Caco-2 (cell line): Measurements from ENCODE around the gene LYSMD2. TPM values are rescaled to one million over a fixed set of nuclear protein-coding genes. Genes with fewer than 3 reads are reported as not detected.

Experiments used
- BruUV-seq: library from RNA; stranded (reverse); fragments of 400-500 nt; replicated peaks from 2 replicates; lab custom pipeline; 2021; lab: Mats Ljungman, UMichigan
- CTCF ChIA-PET: fragments of 300-600 bp; sonication (Branson Sonifier 250); formaldehyde crosslinking; loops from one replicate; lab custom pipeline; 2022; ENCODE audit warnings: antibody characterized with exemption; lab: Charles Lee
- POLR2A ChIA-PET: fragments of 300-600 bp; sonication (Branson Sonifier 250); formaldehyde crosslinking; loops from one replicate; lab custom pipeline; 2022; ENCODE audit warnings: antibody characterized with exemption; lab: Charles Lee
- DNase-seq, 2 experiments: peaks; one replicate each; pipeline versions ENCODE4 v3.0.0 to v3.0.0-alpha.2; 2020 to 2022
- H3K27me3 ChIP-seq: replicated peaks from 2 replicates; pipeline ENCODE4 v1.6.0; 2011; ENCODE audit warnings: low read length; ENCODE audit not compliant: control insufficient read depth, insufficient read depth
- H3K36me3 ChIP-seq: 2 replicates; pipeline ENCODE4 v1.5.1; 2011; ENCODE audit warnings: low read length; ENCODE audit not compliant: control insufficient read depth, insufficient read depth
- H3K4me1 ChIP-seq: fragments of 250-450 bp; sonication (Bioruptor Pico); 2 replicates; pipeline ENCODE4 v1.5.1; 2020; ENCODE audit warnings: mild to moderate bottlenecking
- H3K4me3 ChIP-seq: 2 replicates; pipeline ENCODE4 v1.5.1; 2011; ENCODE audit warnings: low read depth, mild to moderate bottlenecking, control low read depth, low read length
- H3K9me3 ChIP-seq: fragments of 250-450 bp; sonication (Bioruptor Pico); 2 replicates; pipeline ENCODE4 v1.5.1; 2020; ENCODE audit warnings: mild to moderate bottlenecking, moderate library complexity
- H3K27ac Mint-ChIP-seq: one replicate; pipeline ENCODE4 v1.8.0; 2022; ENCODE audit warnings: mixed read lengths; ENCODE audit not compliant: unreplicated experiment
- H3K27me3 Mint-ChIP-seq: one replicate; pipeline ENCODE4 v1.8.0; 2022; ENCODE audit warnings: mixed read lengths; ENCODE audit not compliant: insufficient read depth, unreplicated experiment
- H3K36me3 Mint-ChIP-seq: one replicate; pipeline ENCODE4 v1.8.0; 2022; ENCODE audit warnings: mild to moderate bottlenecking, mixed read lengths; ENCODE audit not compliant: insufficient read depth, unreplicated experiment
- H3K4me1 Mint-ChIP-seq: one replicate; pipeline ENCODE4 v1.8.0; 2022; ENCODE audit warnings: low read depth, mixed read lengths; ENCODE audit not compliant: unreplicated experiment
- H3K4me3 Mint-ChIP-seq: one replicate; pipeline ENCODE4 v1.8.0; 2022; ENCODE audit warnings: mild to moderate bottlenecking, moderate library complexity, mixed read lengths; ENCODE audit not compliant: unreplicated experiment
- H3K9me3 Mint-ChIP-seq: one replicate; pipeline ENCODE4 v1.8.0; 2022; ENCODE audit warnings: mixed read lengths; ENCODE audit not compliant: unreplicated experiment
- intact Hi-C: fragments of 100-400 bp; cut with micrococcal nuclease; formaldehyde crosslinking; loops from one replicate; pipeline ENCODE4 v1.10.0; 2022; ENCODE audit not compliant: unreplicated experiment
- total RNA-seq: library from RNA; stranded (reverse); gene quantifications from 2 replicates; pipeline ENCODE4 v1.2.3, GENCODE V29; 2022
- TF ChIP-seq, protein P1 (sequence below), 2 experiments: fragments of 200-600 bp in 1 of 2; IDR thresholded peaks; 1 replicate in 1 of 2; 2 replicates in 1 of 2; pipeline versions ENCODE4 v1.5.1 to v1.8.0; 2011 to 2022; ENCODE audit warnings: antibody characterized with exemption in 1 of 2, control low read depth in 1 of 2, inconsistent platforms in 1 of 2, low read depth in 1 of 2, low read length in 1 of 2, mild to moderate bottlenecking in 1 of 2, moderate library complexity in 1 of 2; ENCODE audit not compliant: insufficient read depth in 1 of 2, severe bottlenecking in 1 of 2, unreplicated experiment in 1 of 2

LYSMD2 gene
- total RNA-seq, 1 experiment from 2014 or later, result 0.29 TPM

DNA sequence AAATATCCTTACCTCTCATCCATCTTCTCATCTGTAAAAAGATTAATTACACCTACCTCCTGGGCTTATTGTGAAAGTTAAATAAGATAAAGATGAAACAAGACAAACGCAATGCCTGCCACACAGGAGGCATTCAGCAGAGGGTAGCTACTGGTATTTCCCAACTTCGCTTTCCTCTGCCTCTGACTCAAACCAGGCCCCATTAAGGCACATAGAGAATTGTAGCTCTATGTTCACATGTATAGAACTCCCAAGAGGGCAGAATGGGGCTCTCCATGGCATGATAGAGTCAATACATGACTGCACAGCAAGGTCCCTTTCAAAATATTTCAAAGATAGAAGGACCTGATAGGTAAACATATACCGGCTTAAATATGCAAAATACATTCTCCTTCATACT, 1.4 kb downstream of the LYSMD2 start:
- Mint-ChIP-seq H3K9me3 (no peaks in the 10 kb centered on the region), H3K27me3 (peaks cover 11% of the 10 kb centered on the region), H3K4me1 (no peaks in the 10 kb centered on the region), H3K4me3 (peak overlapping the region; percentile 65), H3K36me3 (no peaks in the 10 kb centered on the region), H3K27ac (no peak overlapping the region)
- intact Hi-C loops, result no loop called here
- POLR2A ChIA-PET, result no interaction called here
- H3K9me3 ChIP-seq, result no peaks in the 10 kb centered on the region
- no peaks in the 10 kb centered on the region for H3K4me1 ChIP-seq
- CTCF ChIA-PET, result interaction anchor here (0.6 to 2.1 kb wide), 2 partner anchors 40 to 170 kb away, joined by 4 to 11 read pairs; no protein-coding TSS in a partner anchor
- TF ChIP-seq, protein P1, sequence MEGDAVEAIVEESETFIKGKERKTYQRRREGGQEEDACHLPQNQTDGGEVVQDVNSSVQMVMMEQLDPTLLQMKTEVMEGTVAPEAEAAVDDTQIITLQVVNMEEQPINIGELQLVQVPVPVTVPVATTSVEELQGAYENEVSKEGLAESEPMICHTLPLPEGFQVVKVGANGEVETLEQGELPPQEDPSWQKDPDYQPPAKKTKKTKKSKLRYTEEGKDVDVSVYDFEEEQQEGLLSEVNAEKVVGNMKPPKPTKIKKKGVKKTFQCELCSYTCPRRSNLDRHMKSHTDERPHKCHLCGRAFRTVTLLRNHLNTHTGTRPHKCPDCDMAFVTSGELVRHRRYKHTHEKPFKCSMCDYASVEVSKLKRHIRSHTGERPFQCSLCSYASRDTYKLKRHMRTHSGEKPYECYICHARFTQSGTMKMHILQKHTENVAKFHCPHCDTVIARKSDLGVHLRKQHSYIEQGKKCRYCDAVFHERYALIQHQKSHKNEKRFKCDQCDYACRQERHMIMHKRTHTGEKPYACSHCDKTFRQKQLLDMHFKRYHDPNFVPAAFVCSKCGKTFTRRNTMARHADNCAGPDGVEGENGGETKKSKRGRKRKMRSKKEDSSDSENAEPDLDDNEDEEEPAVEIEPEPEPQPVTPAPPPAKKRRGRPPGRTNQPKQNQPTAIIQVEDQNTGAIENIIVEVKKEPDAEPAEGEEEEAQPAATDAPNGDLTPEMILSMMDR (IDR thresholded peaks at IDR 0.05; ENCODE audit: insufficient read depth in 1 of 2, low read depth in 1 of 2, low read length in 1 of 2, severe bottlenecking in 1 of 2, unreplicated experiment in 1 of 2), result no peak
- no peak overlapping the region for H3K4me3 ChIP-seq
- no TSS peak for BruUV-seq
- no peak for DNase-seq
- no peaks in the 10 kb centered on the region for H3K27me3 ChIP-seq
- no peaks in the 10 kb centered on the region for H3K36me3 ChIP-seq

DNA sequence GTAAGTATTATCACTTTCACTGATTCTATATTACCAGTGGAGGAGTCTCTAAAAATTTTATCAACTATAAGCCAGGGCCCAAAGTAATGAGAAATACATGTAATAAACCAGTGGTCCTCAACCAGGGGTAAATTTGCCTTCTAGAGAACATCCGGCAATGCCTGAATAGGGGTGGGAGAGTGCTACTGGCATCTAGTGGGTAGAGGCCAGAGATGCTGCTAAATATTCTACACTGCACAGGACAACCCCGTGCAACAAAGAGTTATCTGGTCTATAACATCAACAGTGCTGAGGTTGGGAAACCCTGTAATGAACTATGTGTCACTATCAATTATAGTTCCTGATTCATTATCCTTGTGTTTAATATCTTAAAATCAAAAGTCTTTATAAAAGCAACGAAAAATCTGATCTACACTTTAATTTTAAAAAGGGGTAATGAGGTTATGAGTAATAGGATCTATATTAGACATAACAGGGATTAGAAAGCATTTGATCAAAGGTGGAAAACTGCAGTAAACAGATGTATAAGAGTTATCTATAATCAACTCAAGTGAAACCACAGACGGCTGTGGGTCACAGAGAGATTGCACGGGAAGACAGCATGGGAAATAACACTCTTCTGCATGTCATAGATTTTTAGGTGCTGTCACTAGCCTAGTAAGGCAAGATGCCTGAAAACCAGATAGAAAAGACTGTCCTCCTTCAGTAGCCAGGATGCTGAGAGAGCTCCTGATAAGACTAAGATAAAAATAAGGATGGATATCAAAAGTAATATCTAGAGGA, 2.0 kb downstream of the LYSMD2 start:
- POLR2A ChIA-PET, result no interaction called here

DNA sequence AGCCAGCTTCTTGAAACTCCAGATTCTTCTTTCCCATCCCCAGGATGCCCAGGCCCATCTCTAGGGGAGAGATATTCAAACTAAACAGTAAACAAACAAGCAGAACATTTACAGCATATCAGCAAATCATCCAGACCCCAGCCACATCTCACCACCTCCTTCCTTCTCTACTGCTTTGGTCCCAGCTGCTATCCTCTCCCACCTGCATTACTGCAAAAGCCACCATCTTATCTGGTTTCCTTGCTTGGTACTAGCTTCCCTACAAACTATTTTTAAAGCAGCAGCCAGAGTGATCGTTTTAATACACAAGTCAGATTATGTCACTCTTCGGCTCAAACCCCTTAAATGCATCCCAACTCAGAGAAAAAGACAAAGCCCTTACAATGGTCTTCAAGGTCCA, 4.8 kb downstream of the LYSMD2 start:
- ChIA-PET CTCF (no interaction called here), POLR2A (no interaction called here)
- no peaks in the 10 kb centered on the region for H3K27me3 ChIP-seq
- no TSS peak for BruUV-seq
- Mint-ChIP-seq H3K36me3 (no peaks in the 10 kb centered on the region), H3K4me1 (no peaks in the 10 kb centered on the region), H3K4me3 (no peak overlapping the region), H3K27ac (no peak overlapping the region), H3K27me3 (no peaks in the 10 kb centered on the region), H3K9me3 (no peaks in the 10 kb centered on the region)
- DNase-seq, result no peak
- intact Hi-C loops, result no loop called here
- no peaks in the 10 kb centered on the region for H3K9me3 ChIP-seq
- H3K36me3 ChIP-seq, result no peaks in the 10 kb centered on the region
- TF ChIP-seq, protein P1 (IDR thresholded peaks at IDR 0.05; ENCODE audit: insufficient read depth in 1 of 2, low read depth in 1 of 2, low read length in 1 of 2, severe bottlenecking in 1 of 2, unreplicated experiment in 1 of 2), result no peak
- H3K4me3 ChIP-seq, result no peak overlapping the region
- no peaks in the 10 kb centered on the region for H3K4me1 ChIP-seq

More for the DNA sequence above, 2.0 kb downstream of the LYSMD2 start:
- BruUV-seq, result no TSS peak
- Mint-ChIP-seq H3K4me1 (no peaks in the 10 kb centered on the region), H3K36me3 (no peaks in the 10 kb centered on the region), H3K27me3 (peaks cover 11% of the 10 kb centered on the region), H3K9me3 (no peaks in the 10 kb centered on the region), H3K27ac (no peak overlapping the region), H3K4me3 (no peak overlapping the region)
- H3K27me3 ChIP-seq, result no peaks in the 10 kb centered on the region
- H3K4me3 ChIP-seq, result no peak overlapping the region
- intact Hi-C loops, result no loop called here
- no peak for DNase-seq
- H3K4me1 ChIP-seq, result no peaks in the 10 kb centered on the region
- CTCF ChIA-PET, result interaction anchor here (0.6 to 2.1 kb wide), 2 partner anchors 41 to 171 kb away, joined by 4 to 11 read pairs; no protein-coding TSS in a partner anchor
- no peaks in the 10 kb centered on the region for H3K36me3 ChIP-seq
- H3K9me3 ChIP-seq, result no peaks in the 10 kb centered on the region
- TF ChIP-seq, protein P1 (IDR thresholded peaks at IDR 0.05; ENCODE audit: insufficient read depth in 1 of 2, low read depth in 1 of 2, low read length in 1 of 2, severe bottlenecking in 1 of 2, unreplicated experiment in 1 of 2), result no peak
